Esophagus squamous epithelium (tissue), 4 donors: ENCODE data around the gene STPG1.

Experiments used
- CTCF ChIP-seq, 6 experiments: fragments of 450-650 bp in 4 of 6; fragments of 200-600 bp in 2 of 6; sonication (generic) in 2 of 6; IDR thresholded peaks; one replicate each; pipeline ENCODE4 v1.5.1; 2016 to 2019; ENCODE audit warnings: antibody characterized with exemption in 6 of 6, mild to moderate bottlenecking in 4 of 6, moderate library complexity in 4 of 6
- POLR2A ChIP-seq, 4 donors: fragments of 450-650 bp; IDR thresholded peaks; one replicate each; pipeline ENCODE4 v1.6.1; 2017; ENCODE audit warnings: antibody characterized with exemption in 4 of 4, mild to moderate bottlenecking in 4 of 4, moderate library complexity in 3 of 4

GRCh38 chr1:24329797-24330543 lies 83.6 kb downstream of the STPG1 start:
- TF ChIP-seq CTCF (IDR thresholded peaks at IDR 0.05) (no peak), POLR2A (IDR thresholded peaks at IDR 0.05) (no peak)
